Measurements from ENCODE around the gene KCNN4.
"Not testable (repeated sequence)": the region's sequence is repeated elsewhere in the genome, so short reads cannot be mapped to it uniquely, and the experiment has no call there.

KCNN4 gene

GRCh38 chr19:43774103-43774939, 6.5 kb downstream of the KCNN4 start:
- peak; percentile 75 for DNase-seq

- DNase-seq = no peak
Observed at GRCh38 chr19:43773725-43774102, 7.1 kb downstream of the KCNN4 start.

GRCh38 chr19:43769256-43769655, 11.5 kb downstream of the KCNN4 start:
- no peak for DNase-seq

- DNase-seq = no peak
Observed at GRCh38 chr19:43768273-43769050, 12.3 kb downstream of the KCNN4 start.

- no peak for DNase-seq
Observed at GRCh38 chr19:43767818-43768217, 13.0 kb downstream of the KCNN4 start.

- DNase-seq = no peak
Observed at GRCh38 chr19:43767316-43767715, 13.5 kb downstream of the KCNN4 start.

GRCh38 chr19:43766755-43767043, 14.1 kb downstream of the KCNN4 start:
- DNase-seq = no peak

GRCh38 chr19:43765109-43765876, 15.5 kb downstream of the KCNN4 start:
- DNase-seq = peak; percentile 72

GRCh38 chr19:43764684-43765083, 16.1 kb downstream of the KCNN4 start:
- not testable (repeated sequence) for DNase-seq

GRCh38 chr19:43763473-43763939, 17.3 kb downstream of the KCNN4 start:
- DNase-seq = no peak

GRCh38 chr19:43762814-43763213, 18.0 kb downstream of the KCNN4 start:
- no peak for DNase-seq

- DNase-seq = no peak
Observed at GRCh38 chr19:43760941-43761340, 19.8 kb downstream of the KCNN4 start.

GRCh38 chr19:43759515-43759914, 21.3 kb downstream of the KCNN4 start:
- DNase-seq = no peak

GRCh38 chr19:43755256-43755801, 25.4 kb downstream of the KCNN4 start:
- peak; percentile 89 for DNase-seq

GRCh38 chr19:43754503-43755255, 26.1 kb downstream of the KCNN4 start, which contains the start of gene SMG9:
TSS of gene SMG9 (minus strand) at chr19:43754962. CDS start at chr19:43750741, 4,221 bp downstream.
- DNase-seq = peak; percentile 99

- DNase-seq = no peak
Observed at GRCh38 chr19:43754253-43754502, 26.6 kb downstream of the KCNN4 start.

GRCh38 chr19:43752287-43752875, 28.4 kb downstream of the KCNN4 start:
- no peak for DNase-seq

- no peak for DNase-seq
Observed at GRCh38 chr19:43751466-43752220, 29.1 kb downstream of the KCNN4 start.

- no peak for DNase-seq
Observed at GRCh38 chr19:43749898-43750297, 30.9 kb downstream of the KCNN4 start.

- no peak for DNase-seq
Observed at GRCh38 chr19:43749152-43749551, 31.6 kb downstream of the KCNN4 start.

GRCh38 chr19:43748685-43749084, 32.1 kb downstream of the KCNN4 start:
- no peak for DNase-seq
